Tibial nerve (tissue), 4 donors: ENCODE data around the gene PRPS2. TPM values are rescaled to one million over a fixed set of nuclear protein-coding genes. Genes with fewer than 3 reads are reported as not detected.

Experiments used
- DNase-seq, 2 donors: peaks; one replicate each; pipeline ENCODE4 v3.0.0-alpha.2; 2019; ENCODE audit warnings: low spot score in 2 of 2
- H3K27ac ChIP-seq, 4 donors: fragments of 200-600 bp; sonication (generic) in 3 of 4; one replicate each; pipeline ENCODE4 v1.5.1; 2017 to 2019; ENCODE audit warnings: mild to moderate bottlenecking in 1 of 4
- H3K27me3 ChIP-seq, 2 donors: fragments of 200-600 bp; sonication (generic) in 1 of 2; one replicate each; pipeline versions ENCODE4 v1.5.1 to v1.6.0; 2017 to 2019
- H3K36me3 ChIP-seq, 3 donors: fragments of 200-600 bp; sonication (generic); one replicate each; pipeline ENCODE4 v1.5.1; 2018 to 2019
- H3K4me1 ChIP-seq, 4 donors: fragments of 200-600 bp; sonication (generic) in 3 of 4; one replicate each; pipeline ENCODE4 v1.5.1; 2017 to 2019
- H3K4me3 ChIP-seq, 4 donors: fragments of 200-600 bp; sonication (generic) in 3 of 4; one replicate each; pipeline ENCODE4 v1.5.1; 2017 to 2019; ENCODE audit warnings: mild to moderate bottlenecking in 1 of 4, moderate library complexity in 1 of 4
- H3K9me3 ChIP-seq, 4 donors: fragments of 200-600 bp; sonication (generic) in 3 of 4; one replicate each; pipeline ENCODE4 v1.5.1; 2017 to 2019
- EP300 ChIP-seq, 2 donors: sonication (generic); formaldehyde crosslinking; IDR thresholded peaks; one replicate each; pipeline ENCODE4 v1.6.1; 2017; ENCODE audit warnings: antibody characterized with exemption in 2 of 2, mild to moderate bottlenecking in 1 of 2
- POLR2A ChIP-seq, 2 donors: fragments of 450-650 bp; IDR thresholded peaks; one replicate each; pipeline ENCODE4 v1.6.1; 2017; ENCODE audit warnings: antibody characterized with exemption in 2 of 2, mild to moderate bottlenecking in 2 of 2, moderate library complexity in 2 of 2
- WGBS, 2 donors: methylation state at CpG; one replicate each; pipeline ENCODE4 v1.1.5; 2018; 5-methylcytosine and 5-hydroxymethylcytosine counted together
- total RNA-seq, 4 donors: library from RNA; depleted of rRNA; stranded (reverse); fragments of >200 nt; gene quantifications; one replicate each; pipeline ENCODE4 v1.1.0, GENCODE V29; 2016
- TF ChIP-seq, protein P1 (sequence below), 5 experiments: fragments of 200-600 bp in 3 of 5; fragments of 450-650 bp in 2 of 5; sonication (generic) in 3 of 5; IDR thresholded peaks; one replicate each; pipeline ENCODE4 v1.5.1; 2016 to 2019; ENCODE audit warnings: antibody characterized with exemption in 5 of 5, mild to moderate bottlenecking in 3 of 5, moderate library complexity in 2 of 5

Gene PRPS2
- total RNA-seq, 4 donors from 2014 or later, result 141 to 614 (median 393) TPM

DNA sequence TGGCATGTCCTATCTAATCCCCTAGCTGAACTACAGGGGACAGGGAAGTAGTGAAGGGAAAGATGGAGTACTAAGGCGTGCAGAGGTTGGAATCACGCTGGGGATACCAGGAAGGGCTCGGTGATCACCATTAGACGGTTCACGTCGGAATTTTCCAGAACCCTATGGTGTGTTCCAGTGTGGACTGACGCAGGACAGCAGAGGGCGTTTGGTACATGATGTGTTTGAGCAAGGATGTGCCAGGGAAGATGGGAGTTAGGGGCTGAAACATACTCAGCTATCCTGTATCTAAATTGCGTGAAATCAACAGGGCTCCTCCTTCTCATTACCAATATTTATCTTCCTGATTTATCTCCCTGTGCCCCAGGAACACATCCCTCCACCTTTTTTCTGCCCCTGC, 33.7 kb downstream of the PRPS2 start:
- H3K36me3 ChIP-seq, result peaks cover 0 to 20% (median 0%) of the 10 kb centered on the region in 3 donors
- WGBS, 2 donors, result 67 to 78% methylated on average over 9 of the region's 9 CpGs

DNA sequence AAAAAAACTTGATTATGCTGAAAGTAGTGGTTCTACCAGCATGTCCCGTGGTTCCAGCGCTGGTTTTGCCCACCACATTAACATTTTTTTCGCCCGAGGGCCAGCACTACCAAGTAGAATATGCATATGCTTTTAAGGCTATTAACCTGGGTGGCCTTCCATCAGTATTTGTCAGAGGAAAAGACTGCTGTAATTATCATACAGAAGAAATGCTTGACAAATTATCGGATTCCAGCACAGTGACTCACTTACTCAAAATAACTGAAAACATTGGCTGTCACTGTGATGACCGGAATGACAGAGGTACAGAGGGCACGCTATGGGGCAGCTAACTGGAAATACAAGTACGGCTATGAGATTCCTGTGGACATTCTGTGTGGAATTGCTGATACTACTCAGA, 34.6 kb downstream of the PRPS2 start:
- TF ChIP-seq POLR2A (IDR thresholded peaks at IDR 0.05) (no peak), EP300 (IDR thresholded peaks at IDR 0.05) (no peak)
- TF ChIP-seq, protein P1, sequence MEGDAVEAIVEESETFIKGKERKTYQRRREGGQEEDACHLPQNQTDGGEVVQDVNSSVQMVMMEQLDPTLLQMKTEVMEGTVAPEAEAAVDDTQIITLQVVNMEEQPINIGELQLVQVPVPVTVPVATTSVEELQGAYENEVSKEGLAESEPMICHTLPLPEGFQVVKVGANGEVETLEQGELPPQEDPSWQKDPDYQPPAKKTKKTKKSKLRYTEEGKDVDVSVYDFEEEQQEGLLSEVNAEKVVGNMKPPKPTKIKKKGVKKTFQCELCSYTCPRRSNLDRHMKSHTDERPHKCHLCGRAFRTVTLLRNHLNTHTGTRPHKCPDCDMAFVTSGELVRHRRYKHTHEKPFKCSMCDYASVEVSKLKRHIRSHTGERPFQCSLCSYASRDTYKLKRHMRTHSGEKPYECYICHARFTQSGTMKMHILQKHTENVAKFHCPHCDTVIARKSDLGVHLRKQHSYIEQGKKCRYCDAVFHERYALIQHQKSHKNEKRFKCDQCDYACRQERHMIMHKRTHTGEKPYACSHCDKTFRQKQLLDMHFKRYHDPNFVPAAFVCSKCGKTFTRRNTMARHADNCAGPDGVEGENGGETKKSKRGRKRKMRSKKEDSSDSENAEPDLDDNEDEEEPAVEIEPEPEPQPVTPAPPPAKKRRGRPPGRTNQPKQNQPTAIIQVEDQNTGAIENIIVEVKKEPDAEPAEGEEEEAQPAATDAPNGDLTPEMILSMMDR (IDR thresholded peaks at IDR 0.05), result no peak
- Histone ChIP-seq H3K36me3 (peaks cover 0 to 14% (median 0%) of the 10 kb centered on the region in 3 donors), H3K4me1 (no peaks in the 10 kb centered on the region), H3K4me3 (no peak overlapping the region), H3K9me3 (no peaks in the 10 kb centered on the region), H3K27me3 (no peaks in the 10 kb centered on the region), H3K27ac (no peak overlapping the region)
- WGBS, 2 donors, result 67 to 81% methylated on average over 8 of the region's 8 CpGs
- no peak for DNase-seq

More for the DNA sequence above, 33.7 kb downstream of the PRPS2 start:
- Histone ChIP-seq H3K27ac (no peak overlapping the region), H3K9me3 (no peaks in the 10 kb centered on the region), H3K4me1 (no peaks in the 10 kb centered on the region), H3K4me3 (no peak overlapping the region), H3K27me3 (no peaks in the 10 kb centered on the region)
- TF ChIP-seq EP300 (IDR thresholded peaks at IDR 0.05) (no peak), POLR2A (IDR thresholded peaks at IDR 0.05) (no peak)
- TF ChIP-seq, protein P1 (IDR thresholded peaks at IDR 0.05), result no peak
- no peak for DNase-seq

DNA sequence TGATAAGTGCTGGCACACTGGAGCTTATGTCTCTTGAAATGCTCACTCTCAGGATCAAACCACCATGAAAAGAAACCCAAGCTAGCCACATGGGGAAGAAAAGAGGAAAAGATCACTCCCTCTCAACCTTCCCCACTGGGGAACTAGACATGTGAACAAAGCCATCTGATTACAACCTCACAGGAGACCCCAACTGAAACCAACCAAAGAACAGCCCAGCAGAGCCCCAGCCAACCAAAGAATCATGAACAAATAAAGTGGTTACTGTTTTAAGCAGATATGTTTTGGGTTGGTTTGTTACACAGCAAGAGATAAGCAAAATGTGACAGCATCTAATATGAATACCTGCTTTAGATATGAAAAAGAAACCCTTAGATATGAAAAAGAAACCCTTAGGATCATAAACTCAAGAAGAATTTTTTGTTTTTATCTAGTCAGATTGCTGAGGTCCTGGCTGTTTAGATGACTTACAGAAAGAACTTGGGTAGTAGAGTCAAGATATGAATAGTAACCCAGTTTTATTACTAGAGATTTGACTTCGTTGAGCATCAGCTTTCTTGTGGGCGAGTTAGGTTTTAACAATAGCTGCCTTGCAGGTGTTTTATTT, 52.0 kb downstream of the PRPS2 start:
- Histone ChIP-seq H3K27me3 (no peaks in the 10 kb centered on the region), H3K36me3 (no peaks in the 10 kb centered on the region), H3K9me3 (no peaks in the 10 kb centered on the region), H3K27ac (no peak overlapping the region), H3K4me3 (no peak overlapping the region), H3K4me1 (no peaks in the 10 kb centered on the region)
- no peak for DNase-seq
- 71 to 93% methylated on average over 2 of the region's 2 CpGs for WGBS, 2 donors
- TF ChIP-seq, protein P1 (IDR thresholded peaks at IDR 0.05), result no peak
- TF ChIP-seq POLR2A (IDR thresholded peaks at IDR 0.05) (no peak), EP300 (IDR thresholded peaks at IDR 0.05) (no peak)

DNA sequence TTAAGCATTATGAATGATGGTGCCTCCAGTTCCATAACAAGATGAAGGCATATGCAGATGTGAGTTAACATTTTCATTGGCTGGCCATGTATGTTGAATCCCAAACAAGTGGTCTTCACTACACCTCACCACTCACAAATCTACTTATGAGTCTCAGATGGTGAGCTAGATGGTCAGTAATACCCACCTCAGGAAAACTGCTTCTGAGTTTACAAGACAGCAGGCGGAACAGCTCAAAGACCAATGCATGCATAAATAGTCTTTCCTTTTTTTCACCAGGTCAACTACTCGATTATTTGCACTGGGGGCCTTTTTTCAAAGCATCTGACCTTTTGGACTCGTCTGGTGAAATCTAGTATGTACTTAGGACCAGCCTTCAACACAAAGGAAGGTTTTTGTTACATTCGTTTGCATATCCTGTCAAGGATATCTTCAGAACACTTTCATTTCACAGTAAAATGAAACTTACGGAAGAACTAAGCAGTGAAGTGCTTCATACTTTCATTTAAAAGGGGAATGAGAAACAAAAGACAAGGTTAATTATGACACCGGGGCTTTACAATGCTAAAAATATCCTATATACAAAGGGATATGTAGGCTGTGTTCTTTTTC, 52.6 kb downstream of the PRPS2 start:
- 22 to 41% methylated on average over 6 of the region's 6 CpGs for WGBS, 2 donors
- Histone ChIP-seq H3K9me3 (no peaks in the 10 kb centered on the region), H3K4me1 (no peaks in the 10 kb centered on the region), H3K27me3 (no peaks in the 10 kb centered on the region), H3K4me3 (no peak overlapping the region), H3K36me3 (no peaks in the 10 kb centered on the region), H3K27ac (no peak overlapping the region)
- TF ChIP-seq, protein P1 (IDR thresholded peaks at IDR 0.05), result no peak
- no peak for TF ChIP-seq POLR2A (IDR thresholded peaks at IDR 0.05)
- no peak for TF ChIP-seq EP300 (IDR thresholded peaks at IDR 0.05)
- DNase-seq, result no peak

DNA sequence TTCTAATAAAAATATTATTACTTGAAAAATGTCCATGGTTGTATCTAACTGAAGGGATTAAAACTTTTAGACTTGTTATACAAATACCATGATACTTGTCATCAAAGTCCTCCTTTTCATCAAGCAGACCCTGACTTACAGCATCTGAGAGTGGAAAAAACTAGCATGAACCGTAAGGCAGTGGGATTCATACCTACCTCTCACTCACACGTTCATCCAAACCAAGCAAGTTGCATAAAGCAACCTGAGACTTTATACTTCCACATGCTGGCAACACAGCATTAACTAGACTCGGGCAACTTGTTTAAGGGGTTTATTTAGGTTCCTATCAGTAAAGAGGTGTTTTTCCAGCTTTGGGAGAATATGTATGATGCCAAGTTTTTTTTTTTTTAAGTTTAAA, 53.1 kb downstream of the PRPS2 start:
- no peak for DNase-seq
- Histone ChIP-seq H3K4me3 (no peak overlapping the region), H3K27me3 (no peaks in the 10 kb centered on the region), H3K36me3 (no peaks in the 10 kb centered on the region), H3K27ac (no peak overlapping the region), H3K9me3 (no peaks in the 10 kb centered on the region), H3K4me1 (no peaks in the 10 kb centered on the region)
- TF ChIP-seq, protein P1 (IDR thresholded peaks at IDR 0.05), result no peak
- TF ChIP-seq EP300 (IDR thresholded peaks at IDR 0.05) (no peak), POLR2A (IDR thresholded peaks at IDR 0.05) (no peak)
- WGBS, 2 donors, result 68 to 70% methylated on average over 3 of the region's 3 CpGs
